Measurements from ENCODE around the gene TRIM26. TPM values are rescaled to one million over a fixed set of nuclear protein-coding genes. Genes with fewer than 3 reads are reported as not detected.

TRIM26 gene
- polyA plus RNA-seq, 1 of the 3 experiments (the other 2 are of a cell fraction): 26.1 TPM

DNA sequence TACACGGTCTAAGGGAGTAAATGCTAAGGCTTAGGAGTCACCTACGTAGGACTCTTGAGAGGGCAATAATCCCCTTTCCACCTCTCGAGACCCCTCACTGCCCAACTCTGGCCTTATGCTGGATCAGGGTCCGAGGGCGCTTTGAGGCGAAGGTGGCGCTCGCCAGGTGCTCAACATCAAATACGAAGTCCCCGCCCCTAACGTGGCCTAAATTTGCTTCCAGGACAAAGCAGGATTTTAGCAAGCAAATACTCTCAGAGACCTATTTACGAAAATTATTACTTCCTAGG is 406 bp upstream of the TRIM26 start:
- POLR2A ChIA-PET: interaction anchor here (1.4 to 2.5 kb wide), 2 partner anchors 10 to 113 kb away, joined by 4 to 10 read pairs; partner anchors contain the start of gene TRIM39

More for the DNA sequence above, 406 bp upstream of the TRIM26 start:
- Histone ChIP-seq H4K20me1 (ENCODE audit: insufficient read depth) (peaks cover 9% of the 10 kb centered on the region; the same call in 1 of the 2 replicates), H3K27me3 (ENCODE audit: insufficient read depth) (no peaks in the 10 kb centered on the region), H2AFZ (ENCODE audit: low read depth) (peak overlapping the region; percentile 99), H3K9me2 (no peaks in the 10 kb centered on the region), H3K4me2 (peak overlapping the region; percentile 97), H3K4me3 (ENCODE audit: low read depth in 2 of 2, low read length in 1 of 2) (peak overlapping the region; percentile 86 to 91), H3K9ac (peak overlapping the region; percentile 67), H3K36me3 (replicated peaks in 1 of 2; ENCODE audit: control insufficient read depth in 1 of 2, insufficient read depth in 2 of 2, low read length in 1 of 2) (no peaks in the 10 kb centered on the region), H3K9me3 (no peaks in the 10 kb centered on the region), H3K79me2 (ENCODE audit: insufficient read depth) (peaks cover 41% of the 10 kb centered on the region), H3F3A (replicated peaks; ENCODE audit: insufficient read depth) (peaks cover 4% of the 10 kb centered on the region), H3K4me1 (ENCODE audit: control insufficient read depth in 1 of 2, insufficient read depth in 2 of 2, low read depth in 1 of 2, low read length in 1 of 2) (peaks cover 10 to 13% of the 10 kb centered on the region in 2 experiments; a peak in 3 of 4 replicates), H3K27ac (ENCODE audit: low read depth in 2 of 2, low read length in 1 of 2) (peak overlapping the region; percentile 80 to 94)
- CTCF ChIA-PET: interaction anchor here (0.6 to 1.1 kb wide), 4 partner anchors 25 to 183 kb away, joined by 3 to 4 read pairs (median 3); no protein-coding TSS in a partner anchor
- no peak for TF ChIP-seq TCF12 (IDR thresholded peaks at IDR 0.05)
- no peak for TF ChIP-seq FOXM1 (IDR thresholded peaks at IDR 0.05; ENCODE audit: low read depth)
- no peak for TF ChIP-seq NRF1 (IDR thresholded peaks at IDR 0.05; ENCODE audit: low read depth, low read length)
- no peak for TF ChIP-seq YY1 (IDR thresholded peaks at IDR 0.05; ENCODE audit: low read depth)
- TF ChIP-seq NFIC (IDR thresholded peaks at IDR 0.05; ENCODE audit: borderline replicate concordance): no peak
- TF ChIP-seq FOSL2 (IDR thresholded peaks at IDR 0.05; ENCODE audit: borderline replicate concordance, low read depth): no peak
- TF ChIP-seq GABPA (IDR thresholded peaks at IDR 0.05; ENCODE audit: low read depth): no peak
- no peak for TF ChIP-seq TAF1 (IDR thresholded peaks at IDR 0.05; ENCODE audit: borderline replicate concordance, low read depth, low read length)
- TF ChIP-seq, protein P1, sequence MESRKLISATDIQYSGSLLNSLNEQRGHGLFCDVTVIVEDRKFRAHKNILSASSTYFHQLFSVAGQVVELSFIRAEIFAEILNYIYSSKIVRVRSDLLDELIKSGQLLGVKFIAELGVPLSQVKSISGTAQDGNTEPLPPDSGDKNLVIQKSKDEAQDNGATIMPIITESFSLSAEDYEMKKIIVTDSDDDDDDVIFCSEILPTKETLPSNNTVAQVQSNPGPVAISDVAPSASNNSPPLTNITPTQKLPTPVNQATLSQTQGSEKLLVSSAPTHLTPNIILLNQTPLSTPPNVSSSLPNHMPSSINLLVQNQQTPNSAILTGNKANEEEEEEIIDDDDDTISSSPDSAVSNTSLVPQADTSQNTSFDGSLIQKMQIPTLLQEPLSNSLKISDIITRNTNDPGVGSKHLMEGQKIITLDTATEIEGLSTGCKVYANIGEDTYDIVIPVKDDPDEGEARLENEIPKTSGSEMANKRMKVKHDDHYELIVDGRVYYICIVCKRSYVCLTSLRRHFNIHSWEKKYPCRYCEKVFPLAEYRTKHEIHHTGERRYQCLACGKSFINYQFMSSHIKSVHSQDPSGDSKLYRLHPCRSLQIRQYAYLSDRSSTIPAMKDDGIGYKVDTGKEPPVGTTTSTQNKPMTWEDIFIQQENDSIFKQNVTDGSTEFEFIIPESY (IDR thresholded peaks at IDR 0.05; ENCODE audit: borderline replicate concordance, low read depth): no peak
- no peak for TF ChIP-seq EP300 (IDR thresholded peaks at IDR 0.05; ENCODE audit: borderline replicate concordance in 1 of 2, low read depth in 1 of 2, low read length in 1 of 2)
- no peak for TF ChIP-seq JUND (IDR thresholded peaks at IDR 0.05)
- TF ChIP-seq RCOR1 (IDR thresholded peaks at IDR 0.05; ENCODE audit: low read length): no peak
- no peak for TF ChIP-seq FOXJ3 (CRISPR knock-in tag; IDR thresholded peaks at IDR 0.05)
- TF ChIP-seq SMC3 (IDR thresholded peaks at IDR 0.05; ENCODE audit: low read depth, low read length): no peak
- no peak for TF ChIP-seq POLR2AphosphoS5 (IDR thresholded peaks at IDR 0.05; ENCODE audit: low read depth, low read length)
- TF ChIP-seq EZH2phosphoT487 (IDR thresholded peaks at IDR 0.05; ENCODE audit: borderline replicate concordance, low read depth): no peak
- TF ChIP-seq, protein P2, sequence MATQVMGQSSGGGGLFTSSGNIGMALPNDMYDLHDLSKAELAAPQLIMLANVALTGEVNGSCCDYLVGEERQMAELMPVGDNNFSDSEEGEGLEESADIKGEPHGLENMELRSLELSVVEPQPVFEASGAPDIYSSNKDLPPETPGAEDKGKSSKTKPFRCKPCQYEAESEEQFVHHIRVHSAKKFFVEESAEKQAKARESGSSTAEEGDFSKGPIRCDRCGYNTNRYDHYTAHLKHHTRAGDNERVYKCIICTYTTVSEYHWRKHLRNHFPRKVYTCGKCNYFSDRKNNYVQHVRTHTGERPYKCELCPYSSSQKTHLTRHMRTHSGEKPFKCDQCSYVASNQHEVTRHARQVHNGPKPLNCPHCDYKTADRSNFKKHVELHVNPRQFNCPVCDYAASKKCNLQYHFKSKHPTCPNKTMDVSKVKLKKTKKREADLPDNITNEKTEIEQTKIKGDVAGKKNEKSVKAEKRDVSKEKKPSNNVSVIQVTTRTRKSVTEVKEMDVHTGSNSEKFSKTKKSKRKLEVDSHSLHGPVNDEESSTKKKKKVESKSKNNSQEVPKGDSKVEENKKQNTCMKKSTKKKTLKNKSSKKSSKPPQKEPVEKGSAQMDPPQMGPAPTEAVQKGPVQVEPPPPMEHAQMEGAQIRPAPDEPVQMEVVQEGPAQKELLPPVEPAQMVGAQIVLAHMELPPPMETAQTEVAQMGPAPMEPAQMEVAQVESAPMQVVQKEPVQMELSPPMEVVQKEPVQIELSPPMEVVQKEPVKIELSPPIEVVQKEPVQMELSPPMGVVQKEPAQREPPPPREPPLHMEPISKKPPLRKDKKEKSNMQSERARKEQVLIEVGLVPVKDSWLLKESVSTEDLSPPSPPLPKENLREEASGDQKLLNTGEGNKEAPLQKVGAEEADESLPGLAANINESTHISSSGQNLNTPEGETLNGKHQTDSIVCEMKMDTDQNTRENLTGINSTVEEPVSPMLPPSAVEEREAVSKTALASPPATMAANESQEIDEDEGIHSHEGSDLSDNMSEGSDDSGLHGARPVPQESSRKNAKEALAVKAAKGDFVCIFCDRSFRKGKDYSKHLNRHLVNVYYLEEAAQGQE (IDR thresholded peaks at IDR 0.05; ENCODE audit: low read depth, low read length): no peak
- TF ChIP-seq MEF2A (IDR thresholded peaks at IDR 0.05; ENCODE audit: borderline replicate concordance, low read depth): no peak
- TF ChIP-seq, protein P3, sequence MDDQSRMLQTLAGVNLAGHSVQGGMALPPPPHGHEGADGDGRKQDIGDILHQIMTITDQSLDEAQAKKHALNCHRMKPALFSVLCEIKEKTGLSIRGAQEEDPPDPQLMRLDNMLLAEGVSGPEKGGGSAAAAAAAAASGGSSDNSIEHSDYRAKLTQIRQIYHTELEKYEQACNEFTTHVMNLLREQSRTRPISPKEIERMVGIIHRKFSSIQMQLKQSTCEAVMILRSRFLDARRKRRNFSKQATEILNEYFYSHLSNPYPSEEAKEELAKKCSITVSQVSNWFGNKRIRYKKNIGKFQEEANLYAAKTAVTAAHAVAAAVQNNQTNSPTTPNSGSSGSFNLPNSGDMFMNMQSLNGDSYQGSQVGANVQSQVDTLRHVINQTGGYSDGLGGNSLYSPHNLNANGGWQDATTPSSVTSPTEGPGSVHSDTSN (IDR thresholded peaks at IDR 0.05): no peak
- TF ChIP-seq, protein P4, sequence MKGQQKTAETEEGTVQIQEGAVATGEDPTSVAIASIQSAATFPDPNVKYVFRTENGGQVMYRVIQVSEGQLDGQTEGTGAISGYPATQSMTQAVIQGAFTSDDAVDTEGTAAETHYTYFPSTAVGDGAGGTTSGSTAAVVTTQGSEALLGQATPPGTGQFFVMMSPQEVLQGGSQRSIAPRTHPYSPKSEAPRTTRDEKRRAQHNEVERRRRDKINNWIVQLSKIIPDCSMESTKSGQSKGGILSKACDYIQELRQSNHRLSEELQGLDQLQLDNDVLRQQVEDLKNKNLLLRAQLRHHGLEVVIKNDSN (IDR thresholded peaks at IDR 0.05; ENCODE audit: borderline replicate concordance, low read depth): no peak
- no peak for DNase-seq
- WGBS (ENCODE audit: low lambda C conversion rate): 0% methylated on average over 10 of the region's 12 CpGs

Data from SK-N-SH (cell line).